Neural progenitor cell (in vitro differentiated cells): Measurements from ENCODE around the gene MAMDC4. TPM values are rescaled to one million over a fixed set of nuclear protein-coding genes. Genes with fewer than 3 reads are reported as not detected.

ENCODE experiments used
- DNase-seq: peaks from one replicate; pipeline ENCODE4 v3.0.0-alpha.2; 2016; ENCODE audit warnings: low spot score
- H2AFZ ChIP-seq: fragments of 200-600 bp; sonication (generic); replicated peaks from 2 replicates; pipeline ENCODE4 v1.6.1; 2016; ENCODE audit warnings: antibody characterized with exemption
- H3F3A ChIP-seq: fragments of 200-600 bp; sonication (generic); 2 replicates; pipeline ENCODE4 v1.6.1; 2016; ENCODE audit warnings: antibody characterized with exemption, low read depth
- H3K27ac ChIP-seq: fragments of 200-600 bp; sonication (generic); 2 replicates; pipeline ENCODE4 v1.5.1; 2016; ENCODE audit warnings: mild to moderate bottlenecking
- H3K27me3 ChIP-seq: fragments of 200-600 bp; sonication (generic); 2 replicates; pipeline ENCODE4 v1.6.1; 2016; ENCODE audit warnings: mild to moderate bottlenecking, moderate library complexity
- H3K36me3 ChIP-seq: fragments of 200-600 bp; sonication (generic); 2 replicates; pipeline ENCODE4 v1.5.1; 2016
- H3K4me1 ChIP-seq: fragments of 200-600 bp; sonication (generic); 2 replicates; pipeline ENCODE4 v1.6.1; 2016; ENCODE audit warnings: mixed run types
- H3K4me2 ChIP-seq: fragments of 200-600 bp; sonication (generic); 2 replicates; pipeline ENCODE4 v1.6.1; 2016
- H3K4me3 ChIP-seq: fragments of 200-600 bp; sonication (generic); 2 replicates; pipeline ENCODE4 v1.5.1; 2016
- H3K79me2 ChIP-seq: fragments of 200-600 bp; sonication (generic); 2 replicates; pipeline ENCODE4 v1.6.1; 2016; ENCODE audit warnings: low read depth
- H3K9ac ChIP-seq: fragments of 200-600 bp; sonication (generic); 2 replicates; pipeline ENCODE4 v1.6.1; 2016
- H3K9me3 ChIP-seq: fragments of 200-600 bp; sonication (generic); 2 replicates; pipeline ENCODE4 v1.5.1; 2016; ENCODE audit warnings: low read depth
- H4K20me1 ChIP-seq: fragments of 200-600 bp; sonication (generic); 2 replicates; pipeline ENCODE4 v1.6.1; 2016; ENCODE audit warnings: low read depth
- H3K27ac Mint-ChIP-seq: 3 replicates; pipeline ENCODE4 v1.8.0; 2021; ENCODE audit warnings: mixed read lengths
- H3K27me3 Mint-ChIP-seq: 2 replicates; pipeline ENCODE4 v1.8.0; 2022; ENCODE audit warnings: low read depth, mild to moderate bottlenecking, inconsistent platforms, moderate library complexity, mixed read lengths; ENCODE audit not compliant: insufficient read depth
- H3K36me3 Mint-ChIP-seq: 3 replicates; pipeline ENCODE4 v1.8.0; 2021; ENCODE audit warnings: mixed read lengths
- H3K4me1 Mint-ChIP-seq: 3 replicates; pipeline ENCODE4 v1.8.0; 2021; ENCODE audit warnings: mixed read lengths
- H3K4me3 Mint-ChIP-seq: 3 replicates; pipeline ENCODE4 v1.8.0; 2021; ENCODE audit warnings: mild to moderate bottlenecking, moderate library complexity, mixed read lengths
- H3K9me3 Mint-ChIP-seq: 3 replicates; pipeline ENCODE4 v1.8.0; 2020; ENCODE audit warnings: mixed read lengths
- CTCF ChIP-seq: fragments of 200-600 bp; sonication (generic); IDR thresholded peaks from 2 replicates; pipeline ENCODE4 v1.5.1; 2017; ENCODE audit warnings: antibody characterized with exemption, mild to moderate bottlenecking
- EZH2 ChIP-seq: fragments of 200-600 bp; sonication (generic); IDR thresholded peaks from 2 replicates; pipeline ENCODE4 v1.6.1; 2017; ENCODE audit warnings: antibody characterized with exemption, mild to moderate bottlenecking, moderate library complexity
- EZH2phosphoT487 ChIP-seq: fragments of 200-600 bp; sonication (generic); IDR thresholded peaks from 2 replicates; pipeline ENCODE4 v1.6.1; 2017; ENCODE audit warnings: antibody characterized with exemption
- total RNA-seq: library from RNA; depleted of rRNA; stranded (reverse); fragments of >200 nt; gene quantifications from 2 replicates; pipeline ENCODE4 v1.2.3, GENCODE V29; 2015; ENCODE audit warnings: low replicate concordance

Gene MAMDC4
- total RNA-seq, 1 donor from 2014 or later, result 2.6 TPM

GRCh38 chr9:136898483-136899100 is 46.4 kb downstream of the MAMDC4 start:
- H3K27me3 ChIP-seq, result no peaks in the 10 kb centered on the region
- H3K36me3 Mint-ChIP-seq, result peaks cover 21% of the 10 kb centered on the region

GRCh38 chr9:136899196-136899595 is 47.0 kb downstream of the MAMDC4 start:
- Histone ChIP-seq H2AFZ (no peak overlapping the region), H3K27me3 (no peaks in the 10 kb centered on the region), H3K4me3 (no peak overlapping the region), H3K4me2 (no peak overlapping the region), H3K9ac (no peak overlapping the region), H3K79me2 (peaks cover 29% of the 10 kb centered on the region), H3F3A (no peaks in the 10 kb centered on the region), H3K9me3 (no peaks in the 10 kb centered on the region), H3K4me1 (no peaks in the 10 kb centered on the region), H4K20me1 (peaks cover 42% of the 10 kb centered on the region), H3K36me3 (peaks cover 3% of the 10 kb centered on the region), H3K27ac (no peak overlapping the region)
- H3K9me3 Mint-ChIP-seq, result no peaks in the 10 kb centered on the region
- no peak for TF ChIP-seq EZH2
- DNase-seq, result no peak
- peaks cover 7% of the 10 kb centered on the region for H3K27me3 Mint-ChIP-seq
- H3K4me3 Mint-ChIP-seq, result no peak overlapping the region
- H3K27ac Mint-ChIP-seq, result no peak overlapping the region
- no peaks in the 10 kb centered on the region for H3K4me1 Mint-ChIP-seq
- peaks cover 20% of the 10 kb centered on the region for H3K36me3 Mint-ChIP-seq

More at GRCh38 chr9:136898483-136899100, 46.4 kb downstream of the MAMDC4 start:
- DNase-seq, result no peak
- Histone ChIP-seq H3K4me2 (no peak overlapping the region), H3K9ac (no peak overlapping the region), H3K79me2 (peaks cover 35% of the 10 kb centered on the region), H3K27ac (no peak overlapping the region), H2AFZ (no peak overlapping the region), H3K4me1 (no peaks in the 10 kb centered on the region), H4K20me1 (peaks cover 42% of the 10 kb centered on the region), H3K36me3 (peaks cover 3% of the 10 kb centered on the region), H3K4me3 (no peak overlapping the region), H3K9me3 (no peaks in the 10 kb centered on the region), H3F3A (no peaks in the 10 kb centered on the region)
- Mint-ChIP-seq H3K4me1 (no peaks in the 10 kb centered on the region), H3K4me3 (no peak overlapping the region), H3K9me3 (no peaks in the 10 kb centered on the region), H3K27ac (no peak overlapping the region), H3K27me3 (peaks cover 3% of the 10 kb centered on the region)
- no peak for TF ChIP-seq EZH2phosphoT487
- no peak for TF ChIP-seq CTCF
- no peak for TF ChIP-seq EZH2

GRCh38 chr9:136900556-136900955 is 48.4 kb downstream of the MAMDC4 start:
- Histone ChIP-seq H3F3A (no peaks in the 10 kb centered on the region), H3K9ac (no peak overlapping the region), H4K20me1 (peaks cover 34% of the 10 kb centered on the region), H3K79me2 (peaks cover 15% of the 10 kb centered on the region), H2AFZ (no peak overlapping the region), H3K27ac (no peak overlapping the region), H3K27me3 (no peaks in the 10 kb centered on the region), H3K4me2 (no peak overlapping the region), H3K4me3 (no peak overlapping the region), H3K36me3 (peaks cover 3% of the 10 kb centered on the region), H3K9me3 (no peaks in the 10 kb centered on the region), H3K4me1 (no peaks in the 10 kb centered on the region)
- DNase-seq, result no peak
- TF ChIP-seq CTCF, result no peak
- no peak for TF ChIP-seq EZH2
- no peak for TF ChIP-seq EZH2phosphoT487
- Mint-ChIP-seq H3K27me3 (peaks cover 7% of the 10 kb centered on the region), H3K4me3 (peak overlapping the region; percentile 29), H3K27ac (no peak overlapping the region), H3K36me3 (peaks cover 17% of the 10 kb centered on the region), H3K4me1 (no peaks in the 10 kb centered on the region), H3K9me3 (no peaks in the 10 kb centered on the region)

GRCh38 chr9:136900988-136901515 is 48.9 kb downstream of the MAMDC4 start:
- Histone ChIP-seq H3K4me2 (no peak overlapping the region), H3K79me2 (peaks cover 10% of the 10 kb centered on the region)
- H3K36me3 Mint-ChIP-seq, result peaks cover 17% of the 10 kb centered on the region

More at GRCh38 chr9:136900988-136901515, 48.9 kb downstream of the MAMDC4 start:
- H3K27ac ChIP-seq, result no peak overlapping the region
- TF ChIP-seq EZH2 (no peak), CTCF (no peak), EZH2phosphoT487 (no peak)
- H3F3A ChIP-seq, result no peaks in the 10 kb centered on the region
- Mint-ChIP-seq H3K4me3 (no peak overlapping the region), H3K9me3 (no peaks in the 10 kb centered on the region), H3K27me3 (peaks cover 7% of the 10 kb centered on the region), H3K4me1 (no peaks in the 10 kb centered on the region), H3K27ac (no peak overlapping the region)
- no peak for DNase-seq
- no peaks in the 10 kb centered on the region for H3K4me1 ChIP-seq
- H3K9ac ChIP-seq, result no peak overlapping the region
- H3K4me3 ChIP-seq, result no peak overlapping the region
- H3K36me3 ChIP-seq, result peaks cover 3% of the 10 kb centered on the region
- no peak overlapping the region for H2AFZ ChIP-seq
- H3K9me3 ChIP-seq, result no peaks in the 10 kb centered on the region
- H3K27me3 ChIP-seq, result no peaks in the 10 kb centered on the region
- peaks cover 29% of the 10 kb centered on the region for H4K20me1 ChIP-seq
